HG02759 (cell line): ENCODE measurements around the gene CLN3.
"Not testable (repeated sequence)": the region's sequence is repeated elsewhere in the genome, so short reads cannot be mapped to it uniquely, and the experiment has no call there.

ENCODE experiments used
- ATAC-seq: cut with Tn5 transposase; IDR thresholded peaks from one replicate; pipeline ENCODE4 v1.9.1; 2021; ENCODE audit warnings: mild to moderate bottlenecking, moderate library complexity; ENCODE audit not compliant: unreplicated experiment

CLN3 gene

DNA sequence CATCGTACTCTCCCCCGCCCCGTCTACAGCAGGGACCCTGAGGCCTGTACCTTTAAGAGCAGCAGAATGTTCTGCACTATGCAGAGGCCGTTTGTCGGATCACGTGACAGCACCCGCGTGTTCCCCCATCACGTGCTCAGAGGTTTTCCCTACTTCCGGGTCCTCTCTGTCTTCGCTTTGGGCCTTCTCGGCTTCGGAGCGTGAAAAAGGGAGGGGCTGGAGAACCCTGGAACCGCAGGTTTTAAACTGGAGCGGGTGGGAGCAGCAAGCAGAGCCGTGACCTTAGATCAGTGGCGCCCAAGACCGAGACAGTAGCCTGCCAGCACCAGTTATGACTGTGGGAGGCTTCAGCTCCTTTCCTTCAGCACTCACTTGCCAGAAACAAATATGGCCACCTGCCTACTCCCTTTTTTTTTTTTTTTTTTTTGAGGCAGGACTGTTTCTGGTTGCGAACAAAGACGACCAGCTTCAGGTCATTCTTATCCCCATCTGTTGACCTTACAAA is at the start of gene CLN3:
Gene CLN3 (minus strand): TSS at position 105 of the 505 bp plus-strand sequence. CDS start 315 bp downstream, outside the sequence.
- peak; percentile 76 for ATAC-seq

DNA sequence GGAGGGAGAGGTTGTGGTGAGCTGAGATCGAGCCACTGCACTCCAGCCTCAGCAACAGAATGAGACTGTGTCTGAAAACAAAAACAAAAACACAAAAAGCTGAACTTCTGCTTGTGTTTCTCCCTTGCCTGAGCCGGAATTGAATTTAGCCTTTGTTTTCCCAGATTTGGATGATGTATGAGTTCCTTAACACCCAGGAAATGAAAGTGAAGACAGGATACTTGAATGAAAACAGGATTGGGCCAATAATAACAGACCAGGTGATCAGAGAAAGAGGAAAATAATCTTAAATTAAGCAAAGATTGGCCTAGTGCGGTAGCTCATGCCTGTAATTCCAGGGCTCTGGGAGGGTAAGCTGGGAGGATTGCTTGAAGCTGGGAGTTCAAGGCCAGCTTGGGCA is 48.5 kb upstream of the CLN3 start:
- no peak for ATAC-seq

DNA sequence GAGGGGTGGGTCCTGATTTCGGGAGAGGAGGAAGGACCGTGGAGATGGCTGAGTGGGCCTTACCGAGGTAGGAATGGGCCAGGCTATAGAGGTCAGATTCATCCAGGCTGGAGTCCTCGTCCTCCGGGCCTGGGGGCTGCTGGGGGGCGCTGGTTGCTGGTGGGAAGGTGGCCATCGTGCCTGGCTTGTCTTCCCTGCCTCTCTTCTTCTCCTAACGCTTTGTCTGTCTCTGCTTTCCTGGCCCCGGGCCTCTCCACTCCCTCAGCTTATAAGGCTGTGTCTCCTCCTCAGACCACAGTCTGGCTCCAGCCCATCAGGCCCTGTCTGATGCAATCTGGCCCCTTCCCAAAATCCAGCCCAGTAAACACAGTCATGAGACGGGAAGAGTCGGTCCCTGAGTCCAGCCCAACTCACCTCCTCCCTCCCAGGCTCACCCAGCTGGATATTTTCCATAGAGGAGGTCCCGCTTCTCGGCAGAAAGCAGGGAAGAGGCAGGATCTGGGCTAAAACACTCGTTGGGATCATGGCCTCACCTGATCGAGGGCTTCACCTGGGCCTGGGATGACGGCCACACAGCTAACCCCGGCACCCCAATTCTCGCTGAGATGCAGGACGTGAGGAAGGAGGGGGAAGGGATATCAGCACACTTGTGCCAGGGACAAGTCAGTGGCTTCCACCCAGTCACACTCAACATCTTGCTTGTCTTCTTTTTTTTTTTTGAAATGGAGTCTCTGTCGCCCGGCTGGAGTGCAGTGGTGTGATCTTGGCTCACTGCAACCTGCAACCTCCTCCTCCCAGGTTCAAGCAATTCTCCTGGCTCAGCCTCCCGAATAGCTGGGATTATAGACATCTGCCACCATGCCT is 47.1 kb upstream of the CLN3 start, which contains the start of gene NUPR1:
Gene NUPR1 (minus strand): TSS at position 242 of the 864 bp plus-strand sequence. CDS start 67 bp downstream, at position 175.
- no peak for ATAC-seq

DNA sequence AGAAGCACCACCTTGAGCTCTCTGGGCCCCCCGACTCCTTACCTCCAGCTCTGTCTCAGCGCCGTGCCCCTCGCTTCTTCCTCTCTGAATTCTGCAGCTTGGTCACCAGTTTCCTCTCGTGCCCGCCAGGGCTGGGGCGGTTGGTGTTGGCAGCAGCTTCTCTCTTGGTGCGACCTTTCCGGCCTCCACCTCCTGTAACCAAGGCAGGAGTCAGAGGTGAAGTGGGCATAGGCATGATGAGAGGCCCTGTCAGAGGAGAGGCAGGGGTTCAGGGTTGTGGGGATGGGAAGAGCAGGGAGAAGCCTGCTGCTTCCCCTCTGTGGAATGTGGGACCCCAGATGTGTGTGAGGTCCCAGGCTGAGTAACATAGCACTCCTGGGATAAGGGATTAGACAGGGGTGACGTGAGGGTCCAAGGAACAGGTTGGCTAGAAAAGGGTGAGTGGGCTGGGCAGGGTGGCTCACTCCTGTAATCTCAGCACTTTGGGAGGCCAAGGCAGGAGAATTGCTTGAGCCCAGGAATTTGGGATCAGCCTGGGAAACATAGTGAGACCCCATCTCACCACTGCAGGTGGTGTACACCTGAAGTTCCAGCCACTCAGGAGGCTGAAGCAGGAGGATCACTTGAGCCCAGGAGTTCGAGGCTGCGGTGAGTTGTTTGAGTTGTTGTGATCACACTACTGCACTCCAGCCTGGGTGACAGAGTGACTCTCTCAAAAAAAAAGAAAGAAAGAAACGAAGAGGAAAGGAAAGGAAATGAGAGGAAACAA is 46.3 kb upstream of the CLN3 start:
- no peak for ATAC-seq

DNA sequence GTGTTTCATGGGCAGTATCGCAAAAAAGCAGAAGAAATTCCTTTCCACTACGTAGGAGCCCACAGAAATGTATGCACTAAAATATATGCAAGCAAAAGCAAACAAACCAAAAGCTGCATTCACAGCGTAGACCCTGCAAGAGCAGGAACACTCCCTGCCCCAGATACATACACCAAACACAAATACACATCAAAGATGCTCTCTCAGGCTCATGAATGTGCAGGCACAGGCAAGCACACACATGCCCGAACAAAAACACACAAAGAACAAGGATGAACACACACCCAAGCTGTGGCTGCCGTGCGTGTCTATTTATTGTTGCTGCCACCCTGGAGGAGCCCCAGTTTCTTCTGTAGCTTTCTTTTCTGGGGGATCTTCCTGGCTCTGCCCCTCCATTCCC is 45.2 kb upstream of the CLN3 start:
- ATAC-seq = no peak

DNA sequence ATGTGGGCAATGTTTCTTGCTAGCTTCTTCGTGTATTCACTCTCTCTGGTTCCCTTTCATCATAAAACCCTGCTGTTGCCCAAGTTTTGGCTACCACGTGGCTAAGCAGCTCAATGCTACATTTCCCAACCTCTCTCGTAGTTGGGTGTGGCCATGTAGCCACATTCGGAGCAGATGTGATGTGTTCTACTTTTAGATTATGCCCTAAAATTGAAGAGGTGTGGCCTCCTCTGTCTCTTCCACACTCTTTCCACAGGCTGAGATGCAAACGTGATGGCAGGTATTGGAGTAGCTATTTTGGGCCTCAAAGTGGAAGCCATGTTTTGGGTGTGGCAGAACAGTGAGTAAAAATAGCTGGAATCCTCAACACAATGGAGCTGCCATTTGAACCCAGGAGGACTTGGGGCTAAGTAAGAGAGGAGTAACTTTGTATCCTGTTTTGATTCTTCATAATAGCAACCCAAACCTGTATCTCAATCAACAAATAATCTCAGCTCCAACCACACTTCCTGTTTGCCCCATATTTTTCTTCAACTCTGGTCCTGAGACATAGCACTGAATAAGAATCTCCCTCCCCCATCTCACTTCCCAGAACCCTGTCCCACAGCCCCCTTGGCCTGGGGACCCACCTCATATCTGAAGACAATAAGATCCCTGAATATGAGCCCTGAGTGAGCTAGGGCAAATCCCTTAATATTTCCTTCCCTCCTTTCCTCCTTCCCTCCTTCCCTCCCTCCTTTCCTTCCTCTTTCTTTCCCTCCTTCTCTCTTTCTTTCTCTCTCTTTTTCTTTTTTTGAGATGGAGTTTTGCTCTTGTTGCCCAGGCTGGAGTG is 42.9 kb upstream of the CLN3 start:
- ATAC-seq = no peak

DNA sequence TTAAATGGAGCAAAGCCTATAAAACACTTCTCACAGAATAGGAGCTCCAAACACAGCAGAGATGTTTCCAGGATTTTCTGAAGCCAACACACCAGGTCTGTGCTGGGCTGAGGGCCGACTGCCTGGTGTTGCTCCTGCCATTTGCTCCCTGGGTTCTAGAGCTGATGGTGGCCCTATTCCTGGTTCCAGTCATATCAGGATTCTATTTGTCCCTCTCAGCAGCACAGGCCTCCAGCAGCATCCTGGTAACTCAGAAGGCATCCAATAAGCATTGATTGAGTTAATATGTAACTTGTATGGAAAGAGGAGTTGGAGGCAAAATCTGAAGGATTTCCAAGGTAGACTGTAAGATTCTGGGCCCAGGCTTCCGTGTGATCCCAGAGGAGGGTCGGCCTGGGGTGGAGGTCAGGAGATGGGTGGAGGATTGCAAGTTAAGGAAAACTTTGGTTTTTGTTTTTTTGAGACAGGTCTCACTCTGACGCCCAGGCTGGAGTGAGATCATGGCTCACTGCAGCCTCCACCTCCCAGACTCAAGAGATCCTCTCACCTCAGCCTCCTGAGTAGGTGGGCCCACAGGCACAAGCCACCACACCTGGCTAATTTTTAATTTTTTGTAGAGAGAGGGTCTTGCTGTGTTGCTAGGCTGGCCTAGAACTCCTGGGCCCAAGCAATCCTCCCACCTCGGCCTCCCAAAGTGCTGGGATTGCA is 41.2 kb upstream of the CLN3 start:
- ATAC-seq = no peak

DNA sequence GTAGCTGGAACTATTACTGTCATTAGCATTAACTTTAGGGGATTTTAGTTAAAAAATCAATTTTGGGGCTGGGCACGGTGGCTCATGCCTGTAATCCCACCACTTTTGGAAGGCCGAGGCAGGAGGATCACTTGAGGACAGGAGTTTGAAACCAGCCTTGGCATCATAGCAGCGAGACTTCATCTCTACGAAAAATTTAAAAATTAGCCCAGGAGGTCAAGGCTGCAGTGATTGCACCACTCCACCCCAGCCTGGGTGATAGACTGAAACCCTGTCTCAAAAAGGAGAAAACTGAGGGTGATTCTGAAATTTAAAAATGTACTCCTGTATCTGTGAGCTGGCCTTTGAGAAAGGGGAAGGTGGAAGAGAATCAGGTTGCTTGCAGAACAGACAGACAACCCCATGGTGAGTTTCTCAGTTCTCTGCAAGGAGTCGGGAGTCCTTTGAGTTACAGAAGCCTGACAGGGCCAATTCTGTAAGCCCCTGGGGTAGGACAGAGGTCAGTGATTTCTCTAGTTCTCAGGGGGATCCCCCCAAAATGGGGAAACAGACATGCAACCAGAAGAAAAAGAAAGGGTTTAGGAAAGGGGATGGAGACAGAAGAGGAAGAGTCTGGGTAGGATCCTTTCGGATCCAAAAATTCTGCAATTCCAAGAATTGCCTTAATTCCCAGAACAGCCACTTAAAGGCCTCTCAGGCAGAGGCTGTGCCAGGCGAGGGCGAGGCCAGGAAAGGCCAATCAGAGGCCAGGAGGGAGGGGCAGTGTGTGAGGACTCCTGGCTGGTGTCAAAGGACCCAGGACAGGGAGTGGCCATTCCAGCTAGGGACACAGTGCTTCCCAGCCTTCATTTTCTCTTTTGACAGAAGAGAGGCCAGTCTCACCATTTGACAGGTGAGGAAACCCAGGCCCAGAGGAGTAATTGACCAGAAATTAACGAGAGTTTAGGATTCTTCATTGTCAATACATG is 40.2 kb upstream of the CLN3 start:
- no peak for ATAC-seq

DNA sequence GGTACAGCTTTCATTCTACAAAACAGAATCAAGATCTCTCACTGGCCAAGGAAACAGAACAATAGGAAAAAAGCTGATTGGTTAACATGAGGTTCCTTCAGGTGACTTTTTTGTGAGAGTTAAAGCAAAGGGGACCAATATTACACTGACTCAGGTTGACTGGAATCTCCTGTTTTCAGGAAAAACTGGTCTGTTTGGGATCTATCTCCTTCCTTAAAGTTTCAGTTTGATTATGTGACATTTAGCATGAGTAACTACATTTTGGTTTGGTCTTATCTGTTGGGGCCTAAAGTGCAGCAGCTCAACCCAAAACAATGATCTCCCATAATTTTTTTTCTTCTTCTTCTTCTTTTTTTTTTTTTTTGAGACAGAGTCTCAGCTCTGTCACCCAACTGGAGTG is 37.2 kb upstream of the CLN3 start:
- no peak for ATAC-seq

DNA sequence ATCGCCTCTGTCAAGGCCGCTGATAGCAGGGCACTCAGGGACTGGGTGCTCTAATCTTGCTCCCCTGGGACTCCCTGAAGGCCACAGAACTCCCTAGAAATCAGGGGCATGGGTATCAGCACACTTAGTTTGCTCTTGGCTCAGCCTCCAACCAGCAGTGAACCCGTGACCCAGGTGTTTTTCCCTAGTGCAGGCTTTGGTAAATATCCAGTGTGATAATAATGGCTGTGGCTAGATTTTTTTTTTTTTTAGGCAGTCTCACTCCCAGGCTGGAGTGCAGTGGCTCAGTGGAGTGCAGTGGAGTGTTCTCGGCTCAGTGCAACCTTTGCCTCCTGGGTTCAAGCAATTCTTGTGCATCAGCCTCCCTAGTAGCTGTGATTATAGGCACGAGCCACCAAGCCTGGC is 36.6 kb upstream of the CLN3 start:
- no peak for ATAC-seq

DNA sequence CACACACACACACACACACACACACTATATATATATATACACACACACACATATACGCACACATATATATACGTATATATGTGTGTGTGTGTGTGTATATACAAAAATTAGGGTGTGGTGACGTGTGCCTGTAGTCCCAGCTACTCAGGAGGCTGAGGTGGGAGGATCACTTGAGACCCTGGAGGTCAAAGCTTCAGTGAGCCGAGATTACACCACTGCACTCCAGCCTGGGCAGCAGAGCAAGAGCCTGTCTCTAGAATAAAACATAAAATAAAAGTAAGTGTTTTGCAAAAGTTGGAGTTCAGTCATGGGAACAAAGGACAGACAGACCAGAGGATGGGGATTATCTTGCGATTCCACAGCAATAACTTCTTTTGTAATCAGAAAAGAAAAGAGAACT is 36.1 kb upstream of the CLN3 start:
- no peak for ATAC-seq

DNA sequence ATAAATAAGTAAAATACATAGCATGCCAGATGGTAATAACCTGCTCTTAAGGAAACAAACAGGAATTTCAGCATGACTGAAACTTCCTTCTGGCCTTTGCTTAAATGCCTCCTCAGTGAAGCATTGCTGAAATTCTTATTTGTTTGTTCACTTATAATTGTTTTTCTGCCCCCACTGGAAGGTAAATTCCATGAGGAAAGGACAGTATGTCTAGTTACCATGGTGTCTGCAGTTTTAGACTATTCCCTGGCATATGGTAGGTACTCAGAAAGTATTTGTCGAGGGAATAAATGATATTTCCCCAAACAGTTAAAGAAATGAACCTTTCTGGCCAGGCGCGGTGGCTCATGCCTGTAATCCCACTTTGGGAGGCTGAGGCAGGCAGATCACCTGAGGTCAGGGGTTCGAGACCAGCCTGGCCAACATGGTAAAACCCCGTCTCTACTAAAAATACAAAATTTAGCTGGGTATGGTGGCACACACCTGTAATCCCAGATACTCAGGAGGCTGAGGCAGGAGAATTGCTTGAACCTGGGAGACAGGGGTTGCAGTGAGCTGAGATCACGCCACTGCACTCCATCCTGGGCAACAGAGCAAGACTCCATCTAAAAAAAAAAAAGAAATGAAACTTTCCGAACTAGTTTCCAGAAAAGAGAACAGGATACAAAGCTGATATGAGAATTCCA is 35.4 kb upstream of the CLN3 start:
- not testable (repeated sequence) for ATAC-seq

DNA sequence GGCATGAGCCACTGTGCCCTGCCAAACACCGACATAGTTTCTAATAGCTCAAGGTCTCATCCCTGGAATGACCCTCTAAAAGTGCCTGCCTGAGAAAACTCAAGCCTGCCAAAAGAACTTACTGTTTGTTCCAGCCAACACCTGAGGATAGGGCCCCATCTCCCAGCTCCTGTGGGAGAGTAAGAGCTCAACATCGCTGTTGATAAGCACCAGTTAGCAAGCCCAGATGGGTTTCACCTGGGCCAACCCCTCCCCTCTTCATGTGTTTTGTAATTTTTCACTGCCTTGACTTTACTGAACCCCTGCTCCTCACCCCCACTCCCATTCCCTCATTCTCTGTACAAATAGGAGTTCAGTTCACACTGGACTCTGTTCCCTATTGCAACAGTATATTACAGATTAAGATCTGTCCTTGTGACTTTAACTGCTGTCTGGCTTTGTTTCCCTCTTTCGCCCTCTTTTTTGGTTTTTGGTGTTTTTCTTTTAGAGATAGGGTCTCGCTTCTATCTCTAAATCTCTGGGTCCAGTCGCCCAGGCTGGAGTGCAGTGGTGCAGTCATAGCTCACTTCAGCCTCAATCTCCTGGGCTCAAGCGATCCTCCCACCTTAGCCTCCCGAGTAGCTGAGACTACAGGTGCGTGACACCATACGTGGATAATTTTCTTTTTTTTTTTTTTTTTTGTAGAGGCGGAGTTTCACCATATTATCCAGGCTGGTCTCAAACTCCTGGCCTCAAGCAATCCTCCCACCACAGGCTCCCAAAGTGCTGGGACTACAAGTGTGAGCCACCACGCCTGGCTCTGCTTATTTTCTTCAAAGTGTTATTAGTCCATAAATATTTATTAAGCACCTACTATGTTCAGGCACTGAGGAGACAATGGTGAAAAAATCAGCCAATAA is 34.6 kb upstream of the CLN3 start:
- ATAC-seq = no peak

DNA sequence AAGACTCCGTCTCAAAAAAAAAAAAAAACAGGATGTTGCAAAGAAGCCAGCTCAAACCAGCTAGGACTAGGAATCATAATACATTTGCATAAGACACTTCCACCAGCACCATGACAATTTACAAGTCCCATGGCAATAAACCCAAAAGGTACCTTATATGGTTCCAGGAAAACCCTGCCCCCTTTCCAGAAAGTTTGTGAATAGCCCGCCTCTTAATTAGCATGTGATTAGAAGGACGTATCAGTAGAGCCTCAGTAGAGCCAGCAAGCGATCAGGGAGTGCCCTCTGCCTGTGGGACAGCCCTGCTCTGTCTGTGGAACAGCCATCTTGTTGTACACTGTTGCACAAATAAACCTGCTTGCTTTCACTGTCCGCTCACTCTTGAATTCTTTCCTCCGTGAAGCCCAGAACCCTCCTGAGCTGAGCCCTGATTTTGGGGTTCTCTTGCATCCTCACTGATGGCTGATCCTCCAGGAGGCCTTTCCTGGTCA is 32.9 kb upstream of the CLN3 start:
- no peak for ATAC-seq

DNA sequence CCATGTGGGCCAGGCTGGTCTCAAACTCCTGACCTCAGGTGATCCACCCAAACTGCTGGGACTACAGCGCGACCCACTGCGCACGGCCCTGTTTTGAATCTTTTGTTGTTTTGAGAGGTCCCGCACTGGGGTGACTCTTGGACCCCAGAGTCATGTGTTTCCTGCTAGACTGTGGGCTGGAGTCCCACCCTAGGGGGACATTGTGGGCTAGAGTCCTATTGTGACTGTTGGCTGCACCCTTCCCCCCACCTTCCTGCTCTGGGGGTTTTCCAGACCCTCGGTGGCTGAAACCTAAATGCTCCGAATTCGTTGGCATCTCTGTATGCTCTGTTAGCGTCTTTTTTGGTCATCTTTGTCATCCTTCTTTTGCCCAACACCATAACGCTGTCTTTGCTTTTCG is 30.9 kb upstream of the CLN3 start:
- no peak for ATAC-seq

DNA sequence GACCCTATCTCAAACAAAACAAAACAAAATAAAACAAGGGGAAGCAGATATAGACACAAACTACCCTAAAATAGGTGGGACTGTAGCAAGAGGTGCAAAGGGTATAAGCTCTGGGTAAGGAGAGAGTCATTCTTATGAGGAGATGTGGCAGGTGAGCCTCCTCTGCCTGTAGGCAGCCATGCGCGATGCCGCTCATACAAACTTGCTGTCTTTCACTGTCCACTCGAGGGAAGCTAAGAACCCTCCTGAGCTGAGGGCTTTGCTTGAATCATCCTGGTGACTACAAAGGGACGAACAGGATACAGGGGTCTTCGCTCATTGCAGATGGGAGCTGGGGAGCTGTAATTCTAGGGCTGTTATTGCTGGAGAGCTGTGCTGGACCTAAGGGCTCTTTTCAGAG is 29.6 kb upstream of the CLN3 start:
- no peak for ATAC-seq

DNA sequence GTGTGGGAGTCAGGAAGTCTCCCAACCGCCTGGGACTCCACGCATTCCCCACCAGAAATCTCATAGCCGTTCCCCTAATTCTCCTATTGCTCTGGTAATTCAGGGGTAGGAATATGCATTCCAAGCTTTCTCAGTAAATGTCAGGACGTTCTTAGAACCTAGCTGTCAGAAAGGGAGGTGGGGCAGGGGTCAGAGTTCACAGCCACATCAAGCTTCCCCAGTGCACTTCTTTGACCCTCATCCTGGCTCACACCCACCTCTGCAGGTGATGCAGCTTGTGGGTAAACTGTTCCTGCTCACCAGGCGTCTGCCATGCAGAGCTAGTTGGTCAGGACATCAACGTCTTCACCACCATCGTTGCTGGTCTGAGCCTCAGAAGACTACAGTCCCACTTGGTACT is 28.8 kb upstream of the CLN3 start:
- ATAC-seq = no peak
